PC-3 (cell line): ENCODE data around the gene SUMF2.

Source experiments
- EZH2 ChIP-seq: fragments of 300-600 bp; sonication (generic); IDR thresholded peaks from one replicate; pipeline ENCODE4 v1.6.1; 2017; ENCODE audit warnings: antibody characterized with exemption, mild to moderate bottlenecking, low read length; ENCODE audit not compliant: unreplicated experiment
- TF ChIP-seq, protein P1 (sequence below): fragments of 300-600 bp; sonication (generic); conservative IDR thresholded peaks from 2 replicates; pipeline ENCODE4 v1.5.1; 2017; ENCODE audit warnings: antibody characterized with exemption, low read depth, mild to moderate bottlenecking, low read length

DNA sequence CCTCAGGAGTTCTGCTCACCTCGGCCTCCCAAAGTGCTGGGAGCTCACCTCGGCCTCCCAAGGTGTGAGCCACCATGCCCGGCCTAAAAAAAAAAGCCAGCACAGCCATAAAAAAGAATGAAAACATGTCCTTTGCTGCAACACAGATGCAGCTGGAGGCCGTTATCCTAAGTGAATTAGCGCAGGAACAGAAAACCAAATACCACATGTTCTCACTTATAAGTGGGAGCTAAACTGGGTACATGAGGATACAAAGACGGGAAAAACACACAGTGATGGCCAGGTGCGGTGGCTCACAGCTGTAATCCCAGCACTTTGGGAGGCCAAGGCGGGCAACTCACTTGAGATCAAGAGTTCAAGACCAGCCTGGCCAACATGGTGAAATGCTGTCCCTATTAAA, 33.7 kb upstream of the SUMF2 start:
- TF ChIP-seq, protein P1, sequence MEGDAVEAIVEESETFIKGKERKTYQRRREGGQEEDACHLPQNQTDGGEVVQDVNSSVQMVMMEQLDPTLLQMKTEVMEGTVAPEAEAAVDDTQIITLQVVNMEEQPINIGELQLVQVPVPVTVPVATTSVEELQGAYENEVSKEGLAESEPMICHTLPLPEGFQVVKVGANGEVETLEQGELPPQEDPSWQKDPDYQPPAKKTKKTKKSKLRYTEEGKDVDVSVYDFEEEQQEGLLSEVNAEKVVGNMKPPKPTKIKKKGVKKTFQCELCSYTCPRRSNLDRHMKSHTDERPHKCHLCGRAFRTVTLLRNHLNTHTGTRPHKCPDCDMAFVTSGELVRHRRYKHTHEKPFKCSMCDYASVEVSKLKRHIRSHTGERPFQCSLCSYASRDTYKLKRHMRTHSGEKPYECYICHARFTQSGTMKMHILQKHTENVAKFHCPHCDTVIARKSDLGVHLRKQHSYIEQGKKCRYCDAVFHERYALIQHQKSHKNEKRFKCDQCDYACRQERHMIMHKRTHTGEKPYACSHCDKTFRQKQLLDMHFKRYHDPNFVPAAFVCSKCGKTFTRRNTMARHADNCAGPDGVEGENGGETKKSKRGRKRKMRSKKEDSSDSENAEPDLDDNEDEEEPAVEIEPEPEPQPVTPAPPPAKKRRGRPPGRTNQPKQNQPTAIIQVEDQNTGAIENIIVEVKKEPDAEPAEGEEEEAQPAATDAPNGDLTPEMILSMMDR: no peak
- no peak for TF ChIP-seq EZH2
